Erythroblast (primary cell): ENCODE results near the gene CALHM6.

Source experiments
- DNase-seq, 2 experiments: peaks; one replicate each; lab custom pipeline; 2025; lab: John Stamatoyannopoulos, UW
- GATA1 ChIP-seq: IDR thresholded peaks from 2 replicates; pipeline ENCODE4 v1.6.1; 2011; ENCODE audit warnings: low read depth, mild to moderate bottlenecking, control low read depth, low read length, moderate library complexity
- POLR2A ChIP-seq: IDR thresholded peaks from 2 replicates; pipeline ENCODE4 v1.6.1; 2011; ENCODE audit warnings: mild to moderate bottlenecking, low read length

Gene CALHM6

GRCh38 chr6:116461331-116461931 lies at the start of gene CALHM6:
TSS of gene CALHM6 (plus strand) at chr6:116461375. CDS start at chr6:116461930, 555 bp downstream.
- TF ChIP-seq POLR2A = no peak
- DNase-seq = no peak

GRCh38 chr6:116412270-116412669 lies 48.9 kb upstream of the CALHM6 start:
- TF ChIP-seq POLR2A (no peak), GATA1 (no peak)
- no peak for DNase-seq

- DNase-seq = no peak
- TF ChIP-seq GATA1 (no peak), POLR2A (no peak)
Observed at GRCh38 chr6:116413357-116413756, 47.8 kb upstream of the CALHM6 start.

- TF ChIP-seq POLR2A (no peak), GATA1 (no peak)
- DNase-seq = no peak
Observed at GRCh38 chr6:116417661-116418060, 43.5 kb upstream of the CALHM6 start.

GRCh38 chr6:116419069-116419786 lies 41.9 kb upstream of the CALHM6 start:
- TF ChIP-seq POLR2A (no peak), GATA1 (no peak)
- DNase-seq = no peak

- TF ChIP-seq GATA1 = no peak
- no peak for TF ChIP-seq POLR2A
- DNase-seq = no peak
Observed at GRCh38 chr6:116420341-116420740, 40.8 kb upstream of the CALHM6 start.

- no peak for TF ChIP-seq GATA1
- no peak for TF ChIP-seq POLR2A
Observed at GRCh38 chr6:116422238-116422637, 38.9 kb upstream of the CALHM6 start.

GRCh38 chr6:116424001-116424400 lies 37.2 kb upstream of the CALHM6 start:
- no peak for TF ChIP-seq GATA1
- TF ChIP-seq POLR2A = no peak
- DNase-seq = peak in 1 of 2 experiments; percentile 5

More at GRCh38 chr6:116422238-116422637, 38.9 kb upstream of the CALHM6 start:
- DNase-seq = no peak

GRCh38 chr6:116426551-116426950 lies 34.6 kb upstream of the CALHM6 start:
- no peak for DNase-seq
- no peak for TF ChIP-seq POLR2A
- TF ChIP-seq GATA1 = no peak

- DNase-seq = no peak
- TF ChIP-seq GATA1 = no peak
- TF ChIP-seq POLR2A = no peak
Observed at GRCh38 chr6:116429111-116429510, 32.1 kb upstream of the CALHM6 start.

- no peak for DNase-seq
- TF ChIP-seq GATA1 (no peak), POLR2A (no peak)
Observed at GRCh38 chr6:116430860-116431259, 30.3 kb upstream of the CALHM6 start.

- TF ChIP-seq GATA1 = no peak
- no peak for TF ChIP-seq POLR2A
- DNase-seq = no peak
Observed at GRCh38 chr6:116431964-116432595, 29.1 kb upstream of the CALHM6 start.

GRCh38 chr6:116433206-116433712 lies 27.9 kb upstream of the CALHM6 start:
- no peak for TF ChIP-seq GATA1
- TF ChIP-seq POLR2A = no peak

More at GRCh38 chr6:116433206-116433712, 27.9 kb upstream of the CALHM6 start:
- no peak for DNase-seq
